ENCODE results near the gene VPS8. TPM values are rescaled to one million over a fixed set of nuclear protein-coding genes. Genes with fewer than 3 reads are reported as not detected.

Gene VPS8
- total and polyA plus RNA-seq, 2 of the 8 experiments (the other 6 are each of a cell fraction or from before 2014, with no cell fraction given), result 13.0 to 41.0 TPM

- TF ChIP-seq CBX8 (IDR thresholded peaks at IDR 0.05; ENCODE audit: borderline replicate concordance, low read depth, low read length), result no peak
These were observed 96.0 kb downstream of the VPS8 start (continued) for GRCh38 chr3:184907681-184908649.
